Sigmoid colon (tissue), 4 donors: Measurements from ENCODE around the gene AMT.

ENCODE experiments used
- EP300 ChIP-seq, 4 donors: sonication (generic); formaldehyde crosslinking; IDR thresholded peaks; one replicate each; pipeline ENCODE4 v1.6.1; 2017; ENCODE audit warnings: antibody characterized with exemption in 4 of 4
- POLR2A ChIP-seq, 2 donors: fragments of 450-650 bp; IDR thresholded peaks; one replicate each; pipeline ENCODE4 v1.6.1; 2016; ENCODE audit warnings: antibody characterized with exemption in 2 of 2, mild to moderate bottlenecking in 2 of 2, moderate library complexity in 2 of 2
- POLR2AphosphoS5 ChIP-seq, 4 donors: sonication (generic); formaldehyde crosslinking; IDR thresholded peaks; one replicate each; pipeline ENCODE4 v1.6.1; 2017; ENCODE audit warnings: antibody characterized with exemption in 4 of 4
- TF ChIP-seq, protein P1 (sequence below), 4 experiments: fragments of 450-650 bp in 3 of 4; fragments of 200-600 bp in 1 of 4; IDR thresholded peaks; one replicate each; pipeline ENCODE4 v1.5.1; 2016 to 2019; ENCODE audit warnings: antibody characterized with exemption in 4 of 4, mild to moderate bottlenecking in 3 of 4, moderate library complexity in 2 of 4

DNA sequence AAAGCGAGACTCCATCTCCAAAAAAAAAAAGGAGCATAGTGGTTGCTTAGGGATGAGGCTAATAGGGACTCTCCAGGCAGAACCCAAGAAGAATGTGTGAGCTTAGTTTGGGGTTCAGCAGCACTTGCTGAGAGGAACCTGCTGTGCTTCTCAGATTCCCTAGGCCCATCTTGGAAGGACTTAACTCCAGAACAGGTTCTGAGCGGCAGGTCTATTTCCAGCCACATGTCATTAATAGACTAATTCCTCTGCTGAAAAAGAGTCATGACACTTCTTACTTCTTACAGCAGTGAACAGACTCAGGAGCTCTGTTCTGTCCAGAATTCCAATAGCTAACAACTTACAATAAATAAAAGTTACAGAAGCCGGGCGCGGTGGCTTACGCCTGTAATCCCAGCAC, 33.0 kb downstream of the AMT start:
- TF ChIP-seq POLR2AphosphoS5 (IDR thresholded peaks at IDR 0.05) (no peak), POLR2A (IDR thresholded peaks at IDR 0.05) (no peak), EP300 (IDR thresholded peaks at IDR 0.05) (no peak)
- TF ChIP-seq, protein P1, sequence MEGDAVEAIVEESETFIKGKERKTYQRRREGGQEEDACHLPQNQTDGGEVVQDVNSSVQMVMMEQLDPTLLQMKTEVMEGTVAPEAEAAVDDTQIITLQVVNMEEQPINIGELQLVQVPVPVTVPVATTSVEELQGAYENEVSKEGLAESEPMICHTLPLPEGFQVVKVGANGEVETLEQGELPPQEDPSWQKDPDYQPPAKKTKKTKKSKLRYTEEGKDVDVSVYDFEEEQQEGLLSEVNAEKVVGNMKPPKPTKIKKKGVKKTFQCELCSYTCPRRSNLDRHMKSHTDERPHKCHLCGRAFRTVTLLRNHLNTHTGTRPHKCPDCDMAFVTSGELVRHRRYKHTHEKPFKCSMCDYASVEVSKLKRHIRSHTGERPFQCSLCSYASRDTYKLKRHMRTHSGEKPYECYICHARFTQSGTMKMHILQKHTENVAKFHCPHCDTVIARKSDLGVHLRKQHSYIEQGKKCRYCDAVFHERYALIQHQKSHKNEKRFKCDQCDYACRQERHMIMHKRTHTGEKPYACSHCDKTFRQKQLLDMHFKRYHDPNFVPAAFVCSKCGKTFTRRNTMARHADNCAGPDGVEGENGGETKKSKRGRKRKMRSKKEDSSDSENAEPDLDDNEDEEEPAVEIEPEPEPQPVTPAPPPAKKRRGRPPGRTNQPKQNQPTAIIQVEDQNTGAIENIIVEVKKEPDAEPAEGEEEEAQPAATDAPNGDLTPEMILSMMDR (IDR thresholded peaks at IDR 0.05) = no peak
